Panc1 (cell line): ENCODE data around the gene GUCY1A2. TPM values are rescaled to one million over a fixed set of nuclear protein-coding genes. Genes with fewer than 3 reads are reported as not detected.

Experiments
- ATAC-seq: fragments of 200-7000 bp; cut with Tn5 transposase; 2 replicates; pipeline ENCODE4 v1.9.1; 2020; ENCODE audit warnings: mild to moderate bottlenecking, moderate library complexity
- BruUV-seq: library from RNA; stranded (reverse); fragments of 400-500 nt; replicated peaks from 2 replicates; lab custom pipeline; 2021; lab: Mats Ljungman, UMichigan
- CTCF ChIA-PET: fragments of 300-600 bp; sonication (Branson Sonifier 250); formaldehyde crosslinking; loops from one replicate; lab custom pipeline; 2022; ENCODE audit warnings: antibody characterized with exemption; lab: Charles Lee
- POLR2A ChIA-PET: fragments of 300-600 bp; sonication (Branson Sonifier 250); formaldehyde crosslinking; loops from one replicate; lab custom pipeline; 2022; ENCODE audit warnings: antibody characterized with exemption; lab: Charles Lee
- DNase-seq: peaks from one replicate; pipeline ENCODE4 v3.0.0-alpha.2; 2010; ENCODE audit warnings: low read depth, low spot score
- H3K27ac ChIP-seq: 2 replicates; pipeline ENCODE4 v1.5.1; 2011; ENCODE audit warnings: mild to moderate bottlenecking, low read length, inconsistent platforms
- H3K27me3 ChIP-seq: fragments of 200-500 bp; sonication (Bioruptor generic); 2 replicates; pipeline ENCODE4 v1.6.0; 2014; ENCODE audit warnings: low read length, inconsistent platforms; ENCODE audit not compliant: control insufficient read depth, insufficient read depth
- H3K36me3 ChIP-seq: fragments of 200-500 bp; sonication (Bioruptor generic); 2 replicates; pipeline ENCODE4 v1.5.1; 2014; ENCODE audit warnings: inconsistent platforms, mild to moderate bottlenecking, low read length, moderate library complexity; ENCODE audit not compliant: control insufficient read depth, insufficient read depth
- H3K4me1 ChIP-seq: 2 replicates; pipeline ENCODE4 v1.5.1; 2011; ENCODE audit warnings: inconsistent platforms, mild to moderate bottlenecking, low read length, moderate library complexity; ENCODE audit not compliant: control insufficient read depth, insufficient read depth
- H3K4me3 ChIP-seq, 2 experiments: 2 replicates each; pipeline ENCODE4 v1.5.1; 2011 to 2012; ENCODE audit warnings: low read depth in 2 of 2, low read length in 2 of 2, mild to moderate bottlenecking in 2 of 2, inconsistent platforms in 1 of 2, moderate library complexity in 1 of 2
- H3K9me3 ChIP-seq: fragments of 200-500 bp; sonication (Bioruptor generic); 2 replicates; pipeline ENCODE4 v1.5.1; 2014; ENCODE audit warnings: low read depth, mild to moderate bottlenecking, inconsistent platforms, low read length, moderate library complexity; ENCODE audit not compliant: control insufficient read depth, insufficient read depth
- POLR2AphosphoS5 ChIP-seq: IDR thresholded peaks from 2 replicates; pipeline ENCODE4 v1.6.1; 2012; ENCODE audit warnings: mild to moderate bottlenecking, low read depth, low read length, moderate library complexity
- REST ChIP-seq, 2 experiments: IDR thresholded peaks; 2 replicates each; pipeline ENCODE4 v1.6.1; 2011 to 2012; ENCODE audit warnings: low read depth in 2 of 2, control low read depth in 1 of 2, low read length in 1 of 2, mild to moderate bottlenecking in 1 of 2, moderate library complexity in 1 of 2; ENCODE audit not compliant: insufficient read depth in 1 of 2
- SIN3A ChIP-seq: IDR thresholded peaks from 2 replicates; pipeline ENCODE4 v1.6.1; 2012; ENCODE audit warnings: low read depth, mild to moderate bottlenecking, low read length, moderate library complexity, borderline replicate concordance; ENCODE audit not compliant: insufficient read depth
- TCF7L2 ChIP-seq: IDR thresholded peaks from 2 replicates; pipeline ENCODE4 v1.6.1; 2011; ENCODE audit warnings: mild to moderate bottlenecking, low read depth, low read length, inconsistent platforms
- in situ Hi-C: cut with HindIII; loops from 2 replicates; pipeline ENCODE4 v1.10.0; 2016; ENCODE audit warnings: low sequenced_read_pairs, low pct_unique_long_range_greater_than_20kb
- intact Hi-C: fragments of 100-400 bp; cut with micrococcal nuclease; formaldehyde crosslinking; loops from one replicate; pipeline ENCODE4 v1.10.0; 2022; ENCODE audit not compliant: unreplicated experiment
- total RNA-seq: library from RNA; stranded (reverse); gene quantifications from one replicate; pipeline ENCODE4 v1.2.1, GENCODE V29; 2021; ENCODE audit not compliant: unreplicated experiment
- TF ChIP-seq, protein P1 (sequence below): fragments of 450-650 bp; IDR thresholded peaks from 2 replicates; pipeline ENCODE4 v1.5.1; 2017; ENCODE audit warnings: mild to moderate bottlenecking

The GUCY1A2 gene
- total RNA-seq, 1 experiment from 2014 or later: 1.9 TPM

DNA sequence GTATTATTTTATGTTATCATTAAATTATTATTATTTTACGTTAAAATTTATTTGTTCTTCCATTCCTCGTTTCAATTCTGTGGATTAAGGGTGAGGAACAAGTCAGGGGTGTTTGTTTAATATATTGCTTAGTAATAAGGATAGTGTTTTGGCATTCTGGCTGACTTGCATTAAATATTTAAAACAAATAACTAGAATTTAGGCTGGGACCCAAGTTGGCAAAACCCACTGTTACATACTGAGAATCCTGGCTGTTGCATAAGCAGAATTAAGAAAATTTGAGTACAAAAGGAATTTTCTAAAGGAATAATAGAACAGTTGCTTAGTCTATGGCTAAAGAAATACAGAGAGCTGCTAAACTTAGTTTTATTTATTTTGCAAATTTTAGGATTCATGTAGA is 196.4 kb downstream of the GUCY1A2 start:
- Histone ChIP-seq H3K27ac (no peak overlapping the region), H3K27me3 (no peaks in the 10 kb centered on the region), H3K36me3 (no peaks in the 10 kb centered on the region), H3K4me3 (no peak overlapping the region), H3K9me3 (no peaks in the 10 kb centered on the region), H3K4me1 (no peaks in the 10 kb centered on the region)
- DNase-seq: no peak
- intact Hi-C loops (no loop called here), in situ Hi-C loops (no loop called here)
- POLR2A ChIA-PET: no interaction called here
- TF ChIP-seq REST (IDR thresholded peaks at IDR 0.05; ENCODE audit: insufficient read depth in 1 of 2, low read depth in 2 of 2, low read length in 1 of 2): no peak
- TF ChIP-seq POLR2AphosphoS5: no peak
- no peak for TF ChIP-seq TCF7L2
- TF ChIP-seq, protein P1, sequence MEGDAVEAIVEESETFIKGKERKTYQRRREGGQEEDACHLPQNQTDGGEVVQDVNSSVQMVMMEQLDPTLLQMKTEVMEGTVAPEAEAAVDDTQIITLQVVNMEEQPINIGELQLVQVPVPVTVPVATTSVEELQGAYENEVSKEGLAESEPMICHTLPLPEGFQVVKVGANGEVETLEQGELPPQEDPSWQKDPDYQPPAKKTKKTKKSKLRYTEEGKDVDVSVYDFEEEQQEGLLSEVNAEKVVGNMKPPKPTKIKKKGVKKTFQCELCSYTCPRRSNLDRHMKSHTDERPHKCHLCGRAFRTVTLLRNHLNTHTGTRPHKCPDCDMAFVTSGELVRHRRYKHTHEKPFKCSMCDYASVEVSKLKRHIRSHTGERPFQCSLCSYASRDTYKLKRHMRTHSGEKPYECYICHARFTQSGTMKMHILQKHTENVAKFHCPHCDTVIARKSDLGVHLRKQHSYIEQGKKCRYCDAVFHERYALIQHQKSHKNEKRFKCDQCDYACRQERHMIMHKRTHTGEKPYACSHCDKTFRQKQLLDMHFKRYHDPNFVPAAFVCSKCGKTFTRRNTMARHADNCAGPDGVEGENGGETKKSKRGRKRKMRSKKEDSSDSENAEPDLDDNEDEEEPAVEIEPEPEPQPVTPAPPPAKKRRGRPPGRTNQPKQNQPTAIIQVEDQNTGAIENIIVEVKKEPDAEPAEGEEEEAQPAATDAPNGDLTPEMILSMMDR: no peak
- no peak for ATAC-seq
- CTCF ChIA-PET: no interaction called here
- BruUV-seq: no TSS peak

GRCh38 chr11:106821291-106821690 is 197.0 kb downstream of the GUCY1A2 start:
- Histone ChIP-seq H3K4me3 (no peak overlapping the region), H3K9me3 (no peaks in the 10 kb centered on the region), H3K36me3 (no peaks in the 10 kb centered on the region), H3K27ac (no peak overlapping the region), H3K27me3 (no peaks in the 10 kb centered on the region), H3K4me1 (no peaks in the 10 kb centered on the region)
- ChIA-PET POLR2A (no interaction called here), CTCF (no interaction called here)
- in situ Hi-C loops: no loop called here
- DNase-seq (no peak), ATAC-seq (no peak)
- no peak for TF ChIP-seq TCF7L2
- TF ChIP-seq REST (IDR thresholded peaks at IDR 0.05; ENCODE audit: insufficient read depth in 1 of 2, low read depth in 2 of 2, low read length in 1 of 2): no peak
- TF ChIP-seq, protein P1: no peak
- no peak for TF ChIP-seq SIN3A
- TF ChIP-seq POLR2AphosphoS5: no peak
- intact Hi-C loops: no loop called here
- BruUV-seq: no TSS peak
